ENCODE data around the gene RECQL. TPM values are rescaled to one million over a fixed set of nuclear protein-coding genes. Genes with fewer than 3 reads are reported as not detected.
"Not testable (repeated sequence)": the region's sequence is repeated elsewhere in the genome, so short reads cannot be mapped to it uniquely, and the experiment has no call there.

RECQL gene
- total RNA-seq, 1 experiment from 2014 or later = 118 TPM

DNA sequence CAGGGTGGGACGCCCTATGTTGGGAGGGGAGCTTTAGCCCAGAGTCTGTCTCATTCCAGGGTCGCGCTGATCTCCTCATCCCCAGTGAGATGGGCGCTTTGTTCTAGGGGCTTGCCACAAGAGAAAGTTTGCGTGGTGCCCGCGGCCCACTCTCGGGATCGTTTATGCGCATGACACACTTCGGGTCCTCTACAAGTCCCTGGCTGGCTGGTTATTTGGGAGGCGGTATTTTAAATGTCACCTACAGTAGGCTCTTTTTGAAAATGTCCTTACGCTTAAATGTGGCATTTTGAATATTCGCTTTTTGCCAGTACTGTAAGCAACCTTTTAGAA lies 695 bp upstream of the RECQL start:
- DNase-seq (ENCODE audit: low spot score) = peak; percentile 3

DNA sequence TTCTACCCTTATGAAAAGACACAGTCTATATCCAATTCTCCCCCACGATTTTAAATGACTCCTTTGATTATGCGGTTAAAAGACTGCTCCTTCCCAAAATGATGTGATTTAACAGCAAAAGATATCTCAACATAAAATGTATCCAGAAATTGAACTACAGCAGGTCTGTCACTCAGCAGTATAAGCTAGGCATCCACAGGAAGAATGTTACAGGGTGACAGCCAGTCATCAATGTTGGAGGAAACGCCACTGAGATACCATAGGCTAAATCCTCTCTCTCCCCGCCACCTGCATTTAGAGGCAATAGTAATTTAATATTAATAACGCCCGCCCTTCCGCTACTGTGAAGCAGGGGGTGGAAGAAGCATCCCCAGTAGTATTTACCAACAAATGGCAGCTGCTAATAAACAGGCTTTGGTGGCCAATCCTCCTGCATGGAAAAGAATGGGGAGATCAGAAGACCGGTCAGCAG lies 613 bp downstream of the RECQL start:
- DNase-seq (ENCODE audit: low spot score) = no peak

DNA sequence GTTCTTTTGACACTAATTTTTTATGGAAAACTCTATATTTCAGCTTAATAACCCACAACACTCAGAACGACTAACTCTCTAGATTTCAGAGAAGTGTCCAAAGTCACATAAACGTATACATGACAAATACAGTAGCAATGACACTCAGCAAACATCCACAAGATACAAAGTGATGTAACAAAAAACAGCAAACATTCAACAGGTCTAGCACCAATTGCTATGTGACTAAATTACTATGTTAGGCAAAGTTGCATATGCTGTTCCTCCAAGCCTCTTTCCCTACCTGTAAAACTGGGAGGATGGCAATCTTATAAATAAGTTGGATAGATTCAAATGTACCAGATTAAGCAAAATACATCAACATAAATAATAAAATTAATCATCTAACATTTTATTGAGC lies 1.7 kb downstream of the RECQL start:
- no peak for DNase-seq (ENCODE audit: low spot score)

DNA sequence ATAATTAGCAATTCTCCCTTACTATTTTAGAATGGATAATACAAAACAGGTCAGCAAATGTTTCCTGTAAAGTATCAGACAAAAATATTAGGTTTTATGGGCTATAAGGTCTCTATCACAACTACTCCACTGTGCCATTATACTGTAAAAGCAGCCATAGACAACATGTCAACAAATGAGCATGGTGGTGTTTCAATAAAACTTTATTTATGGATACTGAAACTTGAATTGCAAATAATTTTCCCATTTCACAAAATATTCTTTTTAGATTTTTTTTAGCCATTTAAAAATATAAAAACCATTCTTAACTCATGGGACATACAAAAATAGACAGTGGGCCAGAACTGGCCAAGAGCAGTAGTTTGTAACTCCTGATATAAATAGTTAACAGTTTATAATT lies 15.4 kb downstream of the RECQL start:
- no peak for DNase-seq (ENCODE audit: low spot score)

- no peak for DNase-seq (ENCODE audit: low spot score)
Measured at GRCh38 chr12:21483531-21483930, 17.9 kb downstream of the RECQL start.

DNA sequence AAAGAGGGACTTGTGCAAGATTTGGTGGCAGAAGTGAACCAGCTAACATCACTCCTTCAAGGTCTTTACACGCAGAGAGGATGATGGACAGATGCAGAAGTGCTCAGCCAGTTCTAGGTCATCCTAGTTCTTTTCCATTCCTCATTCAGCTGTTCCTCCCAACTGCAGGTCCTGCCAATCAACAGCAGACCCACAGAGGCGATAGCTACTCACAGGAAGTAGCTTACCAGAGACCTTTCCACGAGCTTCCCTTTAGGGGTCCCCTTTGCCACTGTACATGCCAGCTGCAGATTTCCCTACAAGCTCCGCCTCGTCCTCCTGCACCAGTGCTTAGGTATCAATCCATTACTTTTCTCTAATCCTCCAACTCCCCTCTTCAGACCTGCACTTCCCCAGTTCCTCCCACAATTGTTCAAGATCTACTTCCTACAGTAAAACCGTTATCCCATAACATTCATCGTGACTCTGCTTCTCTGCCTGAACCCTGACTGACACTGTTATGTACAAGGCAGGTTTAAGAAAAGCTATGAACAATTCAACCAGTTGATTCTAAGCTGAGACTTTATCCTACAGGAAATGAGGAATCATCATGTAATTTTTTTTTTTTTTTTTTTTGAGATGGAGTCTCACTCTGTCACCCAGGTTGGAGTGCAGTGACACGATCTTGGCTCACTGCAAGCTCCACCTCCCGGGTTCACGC lies 22.5 kb downstream of the RECQL start:
- no peak for DNase-seq (ENCODE audit: low spot score)

GRCh38 chr12:21476949-21477348 lies 24.5 kb downstream of the RECQL start:
- peak; percentile 53 for DNase-seq (ENCODE audit: low spot score)

DNA sequence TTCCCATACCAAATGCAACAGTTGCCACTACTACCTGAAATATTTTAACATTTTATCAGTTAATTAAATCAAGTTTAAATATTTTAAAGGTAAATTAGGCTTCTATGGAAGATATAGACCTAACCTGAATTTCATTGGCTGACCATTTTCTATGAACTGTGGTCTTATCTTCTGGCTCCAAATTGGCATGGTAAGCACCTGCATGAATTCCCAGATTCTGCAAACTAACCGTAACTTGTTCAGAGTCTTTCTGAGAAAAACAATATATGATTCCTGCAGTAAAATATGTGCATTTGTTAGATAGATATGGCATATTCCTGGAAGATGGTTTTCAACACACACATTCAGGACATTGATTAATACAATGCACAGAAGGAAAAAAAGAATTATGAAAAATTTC lies 25.9 kb downstream of the RECQL start:
- DNase-seq (ENCODE audit: low spot score) = no peak

DNA sequence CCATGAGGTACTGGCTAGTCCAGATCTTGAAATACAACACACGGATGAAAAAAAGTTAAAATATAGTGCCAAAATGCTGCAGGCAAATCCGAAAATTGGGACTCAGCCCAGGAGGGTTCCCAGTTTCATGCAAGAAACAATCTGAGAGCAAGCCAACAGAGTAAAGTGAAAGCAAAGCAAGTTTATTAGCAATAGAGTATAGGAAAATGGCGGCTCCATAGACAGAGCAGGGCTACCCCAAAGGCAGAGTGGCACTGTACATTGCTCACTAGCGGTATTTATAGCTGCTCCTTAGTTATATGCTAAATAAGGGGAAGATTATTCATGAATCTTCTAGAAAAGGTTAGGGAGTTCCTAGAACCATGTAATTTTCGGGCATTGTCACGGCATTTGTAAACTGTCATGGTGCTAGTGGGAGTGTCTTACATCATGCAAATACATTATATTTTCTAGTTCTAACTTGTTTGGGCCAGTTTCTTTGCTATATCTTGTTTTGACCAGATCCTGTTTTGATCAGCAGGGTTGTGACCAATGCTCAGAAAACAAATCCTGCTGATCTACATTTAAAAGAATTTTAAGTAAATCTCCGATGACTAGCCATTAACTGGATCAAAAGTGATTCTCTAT lies 29.1 kb downstream of the RECQL start:
- no peak for DNase-seq (ENCODE audit: low spot score)

GRCh38 chr12:21471294-21471693 lies 30.1 kb downstream of the RECQL start:
- no peak for DNase-seq (ENCODE audit: low spot score)

DNA sequence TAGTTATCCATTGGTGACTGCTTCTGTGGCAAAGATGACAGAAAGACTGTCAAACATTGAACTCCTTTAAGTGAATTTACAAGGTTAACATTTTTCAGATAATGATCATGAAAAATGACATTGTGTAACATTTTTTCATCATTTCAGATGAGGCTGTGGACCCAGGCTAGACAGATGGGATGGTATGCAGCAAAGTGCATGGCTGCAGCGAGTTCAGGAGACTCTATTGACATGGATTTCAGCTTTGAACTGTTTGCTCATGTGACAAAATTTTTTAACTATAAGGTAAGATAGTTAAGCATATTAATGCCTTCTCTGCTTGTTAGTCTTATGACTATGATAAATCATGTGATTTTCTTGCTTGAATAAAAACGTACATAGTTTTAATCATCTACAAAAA lies 34.1 kb downstream of the RECQL start:
- DNase-seq (ENCODE audit: low spot score) = not testable (repeated sequence)

DNA sequence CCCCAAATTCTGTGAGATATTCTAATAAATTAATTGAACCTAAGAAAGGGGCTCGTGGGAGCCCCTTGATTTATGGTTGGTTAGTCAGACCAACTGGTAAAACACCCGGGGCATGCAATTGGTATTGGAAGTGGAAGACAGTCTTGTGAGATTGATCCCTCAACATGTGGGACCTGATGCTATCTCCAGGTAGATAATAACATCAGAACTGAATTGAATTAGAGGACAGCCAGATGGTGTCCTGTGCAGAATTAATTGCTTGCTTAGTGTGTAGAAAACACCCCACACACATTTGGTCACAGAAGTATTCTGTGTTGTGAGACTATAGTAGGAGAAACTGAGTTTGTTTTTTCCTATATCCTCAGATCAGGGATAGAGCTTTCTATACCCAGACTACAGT lies 42.0 kb downstream of the RECQL start:
- DNase-seq (ENCODE audit: low spot score) = no peak

DNA sequence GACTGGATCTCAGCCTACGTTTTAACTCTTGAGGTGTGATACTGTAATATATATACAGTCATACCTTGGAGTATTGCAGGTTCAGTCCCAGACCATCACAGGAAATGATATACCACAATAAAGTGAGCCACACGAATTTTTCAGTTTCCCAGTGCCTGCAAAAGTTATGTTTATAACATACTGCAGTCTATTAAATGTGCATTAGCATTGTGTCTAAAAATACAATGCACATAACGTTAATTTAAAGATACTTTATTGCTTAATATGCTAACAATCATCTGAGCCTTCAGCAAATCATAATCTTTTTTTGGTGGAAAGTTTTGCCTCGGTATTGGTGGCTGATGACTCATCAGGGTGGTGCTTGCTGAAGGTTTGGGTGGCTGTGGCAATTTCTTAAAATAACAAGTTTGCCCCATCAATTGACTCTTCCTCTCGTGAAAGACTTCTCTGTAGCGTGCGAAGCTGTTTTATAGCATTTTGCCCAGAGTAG lies 45.1 kb downstream of the RECQL start:
- DNase-seq (ENCODE audit: low spot score) = peak; percentile 7

GRCh38 chr12:21453312-21453852 lies 48.1 kb downstream of the RECQL start:
- no peak for DNase-seq (ENCODE audit: low spot score)

GRCh38 chr12:21451529-21451928 lies 49.9 kb downstream of the RECQL start:
- no peak for DNase-seq (ENCODE audit: low spot score)

GRCh38 chr12:21444193-21445146 lies 57.0 kb downstream of the RECQL start:
- no peak for DNase-seq (ENCODE audit: low spot score)

- no peak for DNase-seq (ENCODE audit: low spot score)
Measured at GRCh38 chr12:21439347-21439746, 62.1 kb downstream of the RECQL start.

DNA sequence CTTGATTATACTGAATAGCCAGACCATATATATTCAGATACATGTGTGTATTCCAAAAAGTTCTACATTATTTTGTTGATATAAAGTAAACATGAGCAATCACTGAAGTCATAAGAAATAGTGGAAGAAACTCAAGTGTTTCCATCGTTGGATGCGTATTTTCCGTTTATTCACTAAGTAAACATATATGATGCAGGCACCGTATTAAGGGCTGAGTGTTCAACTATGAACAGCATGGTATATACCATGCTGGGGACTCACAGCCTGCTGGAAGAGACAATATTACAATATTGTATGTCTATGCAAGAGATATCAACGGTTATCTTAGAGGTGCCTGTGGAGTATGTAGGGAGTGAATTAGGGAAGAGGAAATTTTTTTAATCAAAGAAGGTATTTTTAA lies 62.8 kb downstream of the RECQL start:
- DNase-seq (ENCODE audit: low spot score) = no peak

GRCh38 chr12:21434699-21435098 lies 66.7 kb downstream of the RECQL start:
- DNase-seq (ENCODE audit: low spot score) = no peak

DNA sequence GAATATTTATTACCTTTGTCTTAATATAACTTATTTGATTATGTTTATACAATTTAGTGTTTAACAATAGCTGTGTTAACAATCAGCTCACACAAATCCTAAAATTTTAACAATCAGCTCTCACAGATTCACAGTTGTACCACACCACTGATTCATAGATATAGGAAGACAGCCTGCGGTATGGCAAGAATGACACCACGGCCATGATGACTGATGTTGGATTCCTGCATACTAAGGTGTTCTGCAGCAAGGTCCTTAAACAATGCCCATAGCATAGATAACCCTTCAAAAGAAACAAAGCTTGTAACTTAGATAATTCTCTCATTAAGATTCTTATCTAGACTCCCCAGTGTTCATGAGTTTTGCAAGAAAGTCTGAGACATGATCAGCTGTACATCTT lies 67.9 kb downstream of the RECQL start:
- no peak for DNase-seq (ENCODE audit: low spot score)

- DNase-seq (ENCODE audit: low spot score) = no peak
Measured at GRCh38 chr12:21429994-21430393, 71.4 kb downstream of the RECQL start.

DNA sequence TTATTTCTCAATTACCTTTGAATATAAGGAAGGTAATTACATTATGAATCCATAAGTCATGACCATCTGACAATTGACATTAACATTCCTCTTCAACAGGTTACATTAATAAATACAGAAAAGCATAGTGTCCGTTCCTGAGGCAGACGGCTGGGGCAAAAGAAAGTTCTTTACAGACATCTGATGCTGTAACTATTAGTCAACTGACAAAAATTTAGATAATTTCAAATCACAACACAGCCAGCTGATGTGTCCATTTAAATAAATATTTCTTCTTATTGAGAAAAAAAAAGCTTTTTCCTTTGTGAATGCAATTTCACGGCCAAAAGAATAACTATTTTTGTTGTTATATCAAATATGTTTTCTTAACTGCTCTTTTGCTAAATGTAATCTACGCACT lies 73.2 kb downstream of the RECQL start:
- no peak for DNase-seq (ENCODE audit: low spot score)

All from A172 (cell line).